Stimulated activated CD8-positive, alpha-beta memory T cell treated with anti-CD3 and anti-CD28 coated beads, Interleukin-12 subunit alpha, Interleukin-12 subunit beta, amount 100 ng/mL, for 1 hour (primary cell): ENCODE measurements around the gene ATAD2B.
"Not testable (repeated sequence)": the region's sequence is repeated elsewhere in the genome, so short reads cannot be mapped to it uniquely, and the experiment has no call there.

Experiments
- DNase-seq: peaks from one replicate; pipeline ENCODE4 v3.0.0-alpha.2; 2020; ENCODE audit warnings: low read depth

The ATAD2B gene

DNA sequence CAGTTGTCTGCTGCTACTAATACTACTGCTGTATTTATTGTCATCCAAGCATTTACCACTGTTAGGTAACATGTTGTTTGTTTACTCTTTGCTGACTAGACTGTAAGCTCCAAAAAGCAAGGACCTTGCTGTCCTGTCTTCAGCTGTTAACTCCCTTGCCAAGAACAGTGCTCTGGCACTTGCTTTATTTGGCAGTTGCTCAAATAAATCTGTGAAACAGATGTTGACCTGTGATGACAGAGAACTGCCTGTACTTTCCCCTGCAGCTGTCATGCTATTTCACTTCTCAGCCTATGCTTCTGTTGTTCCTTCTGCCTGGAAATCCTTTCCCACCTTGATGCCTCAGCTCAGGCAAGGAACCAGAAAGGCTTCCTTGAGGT, 181.2 kb downstream of the ATAD2B start:
- no peak for DNase-seq

- DNase-seq = no peak
These were observed 181.7 kb downstream of the ATAD2B start for GRCh38 chr2:23745068-23745725.

DNA sequence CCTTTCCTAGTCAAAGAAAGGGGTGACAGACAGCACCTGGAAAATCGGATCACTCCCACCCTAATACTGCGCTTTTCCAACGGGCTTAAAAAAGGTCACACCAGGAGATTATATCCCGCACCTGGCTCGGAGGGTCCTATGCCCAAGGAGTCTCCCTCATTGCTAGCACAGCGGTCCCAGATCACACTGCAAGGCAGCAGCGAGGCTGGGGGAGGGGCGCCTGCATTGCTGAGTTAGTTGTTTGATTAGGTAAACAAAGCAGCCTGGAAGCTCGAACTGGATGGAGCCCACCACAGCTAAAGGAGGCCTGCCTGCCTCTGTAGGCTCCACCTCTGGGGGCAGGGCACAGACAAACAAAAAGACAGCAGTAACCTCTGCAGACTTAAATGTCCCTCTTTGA, 190.1 kb downstream of the ATAD2B start:
- DNase-seq = not testable (repeated sequence)

GRCh38 chr2:23734416-23734815, 192.5 kb downstream of the ATAD2B start:
- DNase-seq = no peak

- not testable (repeated sequence) for DNase-seq
These were observed 203.9 kb downstream of the ATAD2B start for GRCh38 chr2:23723029-23723428.

DNA sequence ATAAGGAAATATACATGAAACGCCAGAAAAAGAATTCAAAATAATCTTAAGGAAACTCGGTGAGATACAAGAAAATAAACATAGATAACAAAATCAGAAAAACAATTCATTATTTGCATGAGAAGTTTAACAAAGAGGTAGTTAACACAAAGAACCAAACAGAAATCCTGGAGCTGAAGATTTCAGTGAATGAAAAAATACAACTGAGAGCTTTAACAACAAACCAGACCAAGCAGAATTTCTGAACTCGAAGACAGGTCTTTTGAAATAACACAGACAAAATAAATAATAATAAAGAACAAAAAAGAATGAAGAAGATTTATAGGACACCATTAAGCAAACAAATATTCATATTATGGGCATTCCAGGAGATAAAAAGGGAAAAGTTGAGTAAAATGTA, 204.7 kb downstream of the ATAD2B start:
- DNase-seq = no peak

DNA sequence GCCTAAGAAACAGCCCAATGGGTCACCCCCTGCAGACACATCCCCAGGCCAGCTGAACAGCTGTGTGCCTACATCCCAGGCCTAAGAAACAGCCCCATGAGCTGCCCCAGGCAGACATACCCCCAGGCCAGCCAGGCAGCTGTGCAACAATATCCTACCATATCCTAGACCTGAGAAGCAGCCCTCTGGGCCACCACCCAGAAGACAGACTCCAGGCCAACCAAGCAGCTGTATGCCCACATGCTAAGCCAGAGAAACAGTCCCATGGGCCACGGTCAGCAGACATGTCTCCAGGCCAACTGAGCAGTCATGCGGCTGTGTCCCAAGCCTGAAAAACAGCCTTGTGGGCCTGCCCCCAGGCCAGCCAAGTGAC, 205.5 kb downstream of the ATAD2B start:
- no peak for DNase-seq

- DNase-seq = no peak
These were observed 206.0 kb downstream of the ATAD2B start for GRCh38 chr2:23720705-23721453.

GRCh38 chr2:23719716-23720115, 207.2 kb downstream of the ATAD2B start:
- no peak for DNase-seq

- no peak for DNase-seq
These were observed 207.8 kb downstream of the ATAD2B start for GRCh38 chr2:23718931-23719700.

- DNase-seq = no peak
These were observed 213.6 kb downstream of the ATAD2B start for GRCh38 chr2:23713351-23713750.

DNA sequence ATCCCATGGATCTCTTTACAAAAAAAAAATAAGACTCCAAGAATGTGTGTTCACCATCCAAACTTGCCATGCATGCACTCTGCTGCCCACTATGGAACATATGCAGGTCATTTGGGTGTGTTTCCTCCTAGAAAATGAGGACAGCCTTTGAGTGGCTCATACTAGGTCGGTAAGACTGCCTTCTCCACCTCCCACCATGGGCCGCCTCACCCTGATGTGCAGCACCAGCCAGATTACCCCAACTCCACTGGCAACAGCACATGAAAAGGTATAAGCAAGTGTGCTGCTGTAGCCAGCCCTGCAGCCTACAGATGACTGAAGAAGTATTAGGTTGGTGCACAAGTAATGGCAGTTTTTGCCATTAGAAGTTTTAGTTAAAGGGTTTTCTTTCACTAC, 214.2 kb downstream of the ATAD2B start:
- no peak for DNase-seq

GRCh38 chr2:23711979-23712755, 214.8 kb downstream of the ATAD2B start:
- DNase-seq = no peak

- DNase-seq = no peak
These were observed 217.6 kb downstream of the ATAD2B start for GRCh38 chr2:23709311-23709710.

- no peak for DNase-seq
These were observed 218.2 kb downstream of the ATAD2B start for GRCh38 chr2:23708771-23709170.

DNA sequence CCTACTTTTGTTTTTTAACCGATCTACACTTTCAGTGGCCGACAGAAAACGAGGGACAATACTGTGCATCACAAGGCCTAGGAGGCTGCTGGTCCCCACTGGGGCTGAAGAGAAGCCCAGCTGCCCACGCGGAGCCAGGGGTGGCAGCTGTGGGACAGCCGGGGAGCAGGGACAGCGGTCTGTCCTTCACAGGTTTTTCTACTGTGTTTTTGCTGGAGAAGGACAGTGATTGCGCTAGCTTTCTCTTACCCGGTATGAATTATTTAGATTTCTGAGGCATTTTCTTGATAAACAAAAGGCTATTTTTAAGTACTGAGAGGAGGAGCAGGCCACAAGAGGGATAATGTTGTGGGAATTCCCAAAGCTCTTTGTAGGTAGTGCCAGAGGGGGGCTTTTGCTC, 219.8 kb downstream of the ATAD2B start:
- no peak for DNase-seq

GRCh38 chr2:23706613-23707078, 220.3 kb downstream of the ATAD2B start:
- DNase-seq = no peak

DNA sequence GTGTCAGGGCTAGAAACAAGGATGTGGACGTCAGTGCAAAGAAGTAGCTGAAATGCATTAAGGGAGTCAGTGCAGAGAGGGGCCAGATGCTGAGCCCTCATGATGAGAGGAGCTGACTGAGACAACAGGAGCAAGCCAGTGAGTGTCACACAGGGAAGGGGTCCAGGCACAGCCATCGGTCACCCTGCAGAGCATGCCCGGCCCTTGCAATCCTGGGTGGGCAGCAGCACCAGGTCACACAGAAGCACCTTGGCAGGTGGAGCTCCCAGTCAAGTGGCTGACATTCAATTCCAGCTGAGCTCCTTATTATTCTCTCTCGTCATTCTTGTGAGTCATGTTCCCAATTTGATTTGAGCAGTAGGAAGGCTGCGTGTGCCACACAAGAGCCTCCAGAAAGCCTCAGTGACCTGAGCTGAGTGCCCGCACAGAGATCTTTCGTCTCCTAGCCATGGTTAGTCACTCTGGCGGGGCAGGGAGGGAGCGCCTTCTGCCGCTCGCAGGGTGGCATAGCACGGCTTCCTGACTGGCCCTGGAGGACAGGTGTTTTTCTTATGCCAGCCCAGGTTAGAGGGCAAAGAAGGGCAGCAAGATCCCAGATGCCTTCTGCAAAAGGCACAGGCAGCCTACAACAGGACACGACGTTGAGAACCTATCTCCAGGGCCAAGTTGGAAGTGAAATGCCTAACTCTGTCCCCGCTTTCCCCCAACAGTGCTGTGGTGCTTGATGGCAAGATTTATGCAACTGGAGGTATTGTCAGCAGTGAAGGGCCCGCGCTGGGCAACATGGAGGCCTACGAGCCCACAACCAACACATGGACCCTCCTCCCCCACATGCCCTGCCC, 220.9 kb downstream of the ATAD2B start:
- no peak for DNase-seq

DNA sequence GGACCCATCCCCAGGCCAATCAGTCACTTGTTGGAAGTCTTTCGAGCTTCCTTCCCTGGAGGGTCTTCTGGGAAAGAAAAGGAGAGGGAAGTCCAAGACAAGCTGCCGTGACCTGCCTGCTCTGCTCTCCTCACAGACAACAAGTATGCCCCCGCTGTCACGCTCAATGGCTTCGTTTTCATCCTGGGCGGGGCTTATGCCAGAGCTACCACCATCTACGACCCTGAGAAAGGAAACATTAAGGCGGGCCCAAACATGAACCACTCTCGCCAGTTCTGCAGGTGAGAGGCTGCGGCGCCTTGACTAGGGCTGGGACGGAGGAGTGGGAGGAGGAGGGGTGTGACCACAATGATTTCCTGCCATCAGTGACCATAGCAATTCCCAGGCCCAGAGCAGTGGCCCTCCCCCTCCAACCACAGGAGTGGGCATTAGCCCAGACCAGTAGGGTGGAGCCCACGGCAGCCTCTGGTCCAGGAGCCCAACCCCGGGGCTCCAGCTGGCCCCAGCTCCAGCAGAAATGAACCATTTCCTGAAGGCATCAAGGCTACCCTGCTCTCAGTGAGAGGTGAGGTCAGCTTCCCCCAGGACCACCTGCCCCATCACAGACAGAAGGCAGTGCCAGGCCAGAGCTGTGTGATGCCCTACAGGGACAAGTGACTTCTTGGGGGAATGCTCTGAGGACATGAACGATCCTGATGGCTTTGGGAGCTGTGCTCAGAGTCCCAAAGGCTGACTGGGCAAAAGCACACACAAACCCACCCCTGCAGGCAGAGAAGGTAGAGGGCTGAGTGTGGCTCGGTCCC, 223.1 kb downstream of the ATAD2B start:
- no peak for DNase-seq

GRCh38 chr2:23703037-23703582, 223.8 kb downstream of the ATAD2B start:
- DNase-seq = no peak
